ENCODE data around the gene ELK4.

ELK4 gene

GRCh38 chr1:205580140-205580922, 51.5 kb downstream of the ELK4 start:
- Histone ChIP-seq H4K8ac (ENCODE audit: low read depth, low read length) (no peak overlapping the region), H2BK15ac (replicated peaks; ENCODE audit: low read depth) (no peak overlapping the region), H2BK120ac (ENCODE audit: low read depth, low read length) (no peak overlapping the region), H3K18ac (ENCODE audit: low read length) (no peak overlapping the region), H3K4me1 (ENCODE audit: control insufficient read depth, low read depth, low read length) (no peaks in the 10 kb centered on the region), H3K27ac (ENCODE audit: low read depth, low read length) (no peak overlapping the region), H4K5ac (ENCODE audit: low read length) (no peak overlapping the region), H3K4ac (ENCODE audit: low read depth, low read length) (no peak overlapping the region), H2BK5ac (ENCODE audit: low read length) (no peak overlapping the region), H3K9ac (ENCODE audit: low read length) (no peak overlapping the region), H3K79me1 (ENCODE audit: low read length) (no peaks in the 10 kb centered on the region), H3K56ac (ENCODE audit: low read length) (no peak overlapping the region), H3K23ac (ENCODE audit: low read length) (no peak overlapping the region), H2AK5ac (ENCODE audit: low read length) (no peak overlapping the region), H3K36me3 (ENCODE audit: control insufficient read depth, insufficient read depth, low read length) (no peaks in the 10 kb centered on the region), H3K4me2 (ENCODE audit: low read length) (no peak overlapping the region), H3K79me2 (ENCODE audit: control insufficient read depth, insufficient read depth, low read length) (no peaks in the 10 kb centered on the region), H3K4me3 (ENCODE audit: low read length) (no peak overlapping the region), H3K27me3 (ENCODE audit: insufficient read depth, low read length, poor library complexity) (no peaks in the 10 kb centered on the region)
- DNase-seq = no peak
- WGBS (ENCODE audit: extremely low coverage, insufficient coverage, low lambda C conversion rate) = no CpG with 5 or more reads among the region's 15 CpGs

- no peak overlapping the region for H2BK120ac ChIP-seq (ENCODE audit: low read depth, low read length)
- no peak overlapping the region for H2BK5ac ChIP-seq (ENCODE audit: low read length)
- H4K8ac ChIP-seq (ENCODE audit: low read depth, low read length) = no peak overlapping the region
- H3K27me3 ChIP-seq (ENCODE audit: insufficient read depth, low read length, poor library complexity) = no peaks in the 10 kb centered on the region
- no peak overlapping the region for H2BK15ac ChIP-seq (replicated peaks; ENCODE audit: low read depth)
- H3K4ac ChIP-seq (ENCODE audit: low read depth, low read length) = no peak overlapping the region
- H3K9ac ChIP-seq (ENCODE audit: low read length) = peak overlapping the region; percentile 13
- no CpG with 5 or more reads among the region's 12 CpGs for WGBS (ENCODE audit: extremely low coverage, insufficient coverage, low lambda C conversion rate)
- no peak overlapping the region for H2AK5ac ChIP-seq (ENCODE audit: low read length)
- no peak overlapping the region for H3K18ac ChIP-seq (ENCODE audit: low read length)
- no peaks in the 10 kb centered on the region for H3K79me1 ChIP-seq (ENCODE audit: low read length)
- no peaks in the 10 kb centered on the region for H3K79me2 ChIP-seq (ENCODE audit: control insufficient read depth, insufficient read depth, low read length)
- H3K56ac ChIP-seq (ENCODE audit: low read length) = no peak overlapping the region
- DNase-seq = no peak
- H3K4me2 ChIP-seq (ENCODE audit: low read length) = no peak overlapping the region
- no peak overlapping the region for H4K5ac ChIP-seq (ENCODE audit: low read length)
- H3K4me3 ChIP-seq (ENCODE audit: low read length) = no peak overlapping the region
- H3K23ac ChIP-seq (ENCODE audit: low read length) = no peak overlapping the region
- no peaks in the 10 kb centered on the region for H3K36me3 ChIP-seq (ENCODE audit: control insufficient read depth, insufficient read depth, low read length)
- no peaks in the 10 kb centered on the region for H3K4me1 ChIP-seq (ENCODE audit: control insufficient read depth, low read depth, low read length)
- no peak overlapping the region for H3K27ac ChIP-seq (ENCODE audit: low read depth, low read length)
Observed at GRCh38 chr1:205579711-205580110, 52.1 kb downstream of the ELK4 start.

GRCh38 chr1:205578780-205579571, 52.8 kb downstream of the ELK4 start:
- H3K27me3 ChIP-seq (ENCODE audit: insufficient read depth, low read length, poor library complexity) = no peaks in the 10 kb centered on the region
- no peak overlapping the region for H2AK5ac ChIP-seq (ENCODE audit: low read length)
- H3K56ac ChIP-seq (ENCODE audit: low read length) = no peak overlapping the region
- no peaks in the 10 kb centered on the region for H3K36me3 ChIP-seq (ENCODE audit: control insufficient read depth, insufficient read depth, low read length)
- no CpG with 5 or more reads among the region's 9 CpGs for WGBS (ENCODE audit: extremely low coverage, insufficient coverage, low lambda C conversion rate)
- H3K27ac ChIP-seq (ENCODE audit: low read depth, low read length) = no peak overlapping the region
- no peak overlapping the region for H3K9ac ChIP-seq (ENCODE audit: low read length)
- no peak for DNase-seq
- H2BK5ac ChIP-seq (ENCODE audit: low read length) = no peak overlapping the region
- H3K4ac ChIP-seq (ENCODE audit: low read depth, low read length) = no peak overlapping the region
- H4K8ac ChIP-seq (ENCODE audit: low read depth, low read length) = no peak overlapping the region
- no peak overlapping the region for H4K5ac ChIP-seq (ENCODE audit: low read length)
- H3K79me2 ChIP-seq (ENCODE audit: control insufficient read depth, insufficient read depth, low read length) = no peaks in the 10 kb centered on the region
- no peak overlapping the region for H3K23ac ChIP-seq (ENCODE audit: low read length)
- no peak overlapping the region for H3K4me2 ChIP-seq (ENCODE audit: low read length)
- no peak overlapping the region for H3K18ac ChIP-seq (ENCODE audit: low read length)
- H3K4me3 ChIP-seq (ENCODE audit: low read length) = no peak overlapping the region
- no peak overlapping the region for H2BK120ac ChIP-seq (ENCODE audit: low read depth, low read length)
- no peaks in the 10 kb centered on the region for H3K79me1 ChIP-seq (ENCODE audit: low read length)
- no peaks in the 10 kb centered on the region for H3K4me1 ChIP-seq (ENCODE audit: control insufficient read depth, low read depth, low read length)
- no peak overlapping the region for H2BK15ac ChIP-seq (replicated peaks; ENCODE audit: low read depth)

- Histone ChIP-seq H3K27me3 (ENCODE audit: insufficient read depth, low read length, poor library complexity) (no peaks in the 10 kb centered on the region), H3K4me2 (ENCODE audit: low read length) (no peak overlapping the region), H2AK5ac (ENCODE audit: low read length) (no peak overlapping the region), H3K18ac (ENCODE audit: low read length) (no peak overlapping the region), H3K9ac (ENCODE audit: low read length) (no peak overlapping the region), H3K79me1 (ENCODE audit: low read length) (no peaks in the 10 kb centered on the region), H2BK5ac (ENCODE audit: low read length) (no peak overlapping the region), H3K56ac (ENCODE audit: low read length) (no peak overlapping the region), H4K5ac (ENCODE audit: low read length) (no peak overlapping the region), H3K79me2 (ENCODE audit: control insufficient read depth, insufficient read depth, low read length) (no peaks in the 10 kb centered on the region), H2BK15ac (replicated peaks; ENCODE audit: low read depth) (no peak overlapping the region), H4K8ac (ENCODE audit: low read depth, low read length) (no peak overlapping the region), H3K27ac (ENCODE audit: low read depth, low read length) (no peak overlapping the region), H3K4me3 (ENCODE audit: low read length) (no peak overlapping the region), H3K36me3 (ENCODE audit: control insufficient read depth, insufficient read depth, low read length) (no peaks in the 10 kb centered on the region), H3K4ac (ENCODE audit: low read depth, low read length) (no peak overlapping the region), H2BK120ac (ENCODE audit: low read depth, low read length) (no peak overlapping the region), H3K4me1 (ENCODE audit: control insufficient read depth, low read depth, low read length) (no peaks in the 10 kb centered on the region), H3K23ac (ENCODE audit: low read length) (no peak overlapping the region)
- no CpG with 5 or more reads among the region's 13 CpGs for WGBS (ENCODE audit: extremely low coverage, insufficient coverage, low lambda C conversion rate)
- no peak for DNase-seq
Observed at GRCh38 chr1:205577874-205578658, 53.7 kb downstream of the ELK4 start.

- H3K4ac ChIP-seq (ENCODE audit: low read depth, low read length) = no peak overlapping the region
- no peaks in the 10 kb centered on the region for H3K79me2 ChIP-seq (ENCODE audit: control insufficient read depth, insufficient read depth, low read length)
- no peak overlapping the region for H3K9ac ChIP-seq (ENCODE audit: low read length)
- no CpG with 5 or more reads among the region's 22 CpGs for WGBS (ENCODE audit: extremely low coverage, insufficient coverage, low lambda C conversion rate)
- H2BK120ac ChIP-seq (ENCODE audit: low read depth, low read length) = no peak overlapping the region
- H3K79me1 ChIP-seq (ENCODE audit: low read length) = no peaks in the 10 kb centered on the region
- H2AK5ac ChIP-seq (ENCODE audit: low read length) = no peak overlapping the region
- no peak overlapping the region for H3K4me3 ChIP-seq (ENCODE audit: low read length)
- H3K23ac ChIP-seq (ENCODE audit: low read length) = no peak overlapping the region
- H3K56ac ChIP-seq (ENCODE audit: low read length) = no peak overlapping the region
- H3K27ac ChIP-seq (ENCODE audit: low read depth, low read length) = no peak overlapping the region
- H4K8ac ChIP-seq (ENCODE audit: low read depth, low read length) = no peak overlapping the region
- H2BK5ac ChIP-seq (ENCODE audit: low read length) = no peak overlapping the region
- no peaks in the 10 kb centered on the region for H3K4me1 ChIP-seq (ENCODE audit: control insufficient read depth, low read depth, low read length)
- H3K4me2 ChIP-seq (ENCODE audit: low read length) = no peak overlapping the region
- H2BK15ac ChIP-seq (replicated peaks; ENCODE audit: low read depth) = no peak overlapping the region
- H3K18ac ChIP-seq (ENCODE audit: low read length) = no peak overlapping the region
- DNase-seq = no peak
- H3K36me3 ChIP-seq (ENCODE audit: control insufficient read depth, insufficient read depth, low read length) = no peaks in the 10 kb centered on the region
- no peaks in the 10 kb centered on the region for H3K27me3 ChIP-seq (ENCODE audit: insufficient read depth, low read length, poor library complexity)
- H4K5ac ChIP-seq (ENCODE audit: low read length) = no peak overlapping the region
Observed at GRCh38 chr1:205576805-205577761, 54.7 kb downstream of the ELK4 start.
